PFSK-1 (cell line): ENCODE measurements around the gene GALNT10.

ENCODE experiments used
- FOXP2 ChIP-seq: optimal IDR thresholded peaks from 2 replicates; pipeline ENCODE3; 2011; ENCODE audit warnings: borderline replicate concordance, control low read depth, inconsistent platforms; ENCODE audit not compliant: insufficient read depth; ENCODE audit errors: extremely low read length, extremely low read depth
- POLR2AphosphoS5 ChIP-seq: IDR thresholded peaks from 2 replicates; pipeline ENCODE4 v1.6.1; 2012; ENCODE audit warnings: low read depth, mild to moderate bottlenecking, control low read depth, low read length, moderate library complexity
- REST ChIP-seq, 2 experiments: IDR thresholded peaks; 2 replicates each; pipeline versions ENCODE4 v1.6.1 to v1.8.0; 2011 to 2012; ENCODE audit warnings: low read depth in 2 of 2, low read length in 2 of 2, control low read depth in 1 of 2, inconsistent platforms in 1 of 2, mild to moderate bottlenecking in 1 of 2, moderate library complexity in 1 of 2; ENCODE audit not compliant: insufficient read depth in 1 of 2
- SIN3A ChIP-seq: IDR thresholded peaks from 2 replicates; pipeline ENCODE4 v1.6.1; 2012; ENCODE audit warnings: mild to moderate bottlenecking, low read length, moderate library complexity, borderline replicate concordance; ENCODE audit not compliant: insufficient read depth
- TAF1 ChIP-seq: IDR thresholded peaks from 2 replicates; pipeline ENCODE4 v1.6.1; 2012; ENCODE audit warnings: low read length, control low read depth, borderline replicate concordance; ENCODE audit not compliant: insufficient read depth

The GALNT10 gene

GRCh38 chr5:154179846-154180710, 10.5 kb upstream of the GALNT10 start:
- TF ChIP-seq REST (IDR thresholded peaks at IDR 0.05; ENCODE audit: insufficient read depth in 1 of 2, low read depth in 2 of 2, low read length in 2 of 2): no peak
- no peak for TF ChIP-seq SIN3A
- TF ChIP-seq TAF1: no peak
- no peak for TF ChIP-seq FOXP2
- no peak for TF ChIP-seq POLR2AphosphoS5

GRCh38 chr5:154181161-154181560, 9.4 kb upstream of the GALNT10 start:
- TF ChIP-seq REST (IDR thresholded peaks at IDR 0.05; ENCODE audit: insufficient read depth in 1 of 2, low read depth in 2 of 2, low read length in 2 of 2) (no peak), SIN3A (no peak), FOXP2 (no peak), TAF1 (no peak), POLR2AphosphoS5 (no peak)

GRCh38 chr5:154189256-154189818, 1.2 kb upstream of the GALNT10 start:
- no peak for TF ChIP-seq SIN3A
- TF ChIP-seq POLR2AphosphoS5: no peak
- no peak for TF ChIP-seq FOXP2
- TF ChIP-seq TAF1: no peak
- TF ChIP-seq REST (IDR thresholded peaks at IDR 0.05; ENCODE audit: insufficient read depth in 1 of 2, low read depth in 2 of 2, low read length in 2 of 2): no peak

GRCh38 chr5:154189819-154190594, 526 bp upstream of the GALNT10 start:
- TF ChIP-seq FOXP2 (no peak), REST (IDR thresholded peaks at IDR 0.05; ENCODE audit: insufficient read depth in 1 of 2, low read depth in 2 of 2, low read length in 2 of 2) (no peak), SIN3A (no peak), POLR2AphosphoS5 (peak; percentile 41; the same call in 1 of the 2 replicates)
